ENCODE results near the gene CDCA4.

CDCA4 gene

GRCh38 chr14:104964546-104964945 is 56.3 kb downstream of the CDCA4 start:
- Histone ChIP-seq H3K27ac (ENCODE audit: low read depth, low read length) (no peak overlapping the region), H3K27me3 (ENCODE audit: control insufficient read depth in 5 of 5, insufficient read depth in 4 of 5, low read length in 5 of 5) (peaks cover 20 to 34% (median 29%) of the 10 kb centered on the region in 5 donors), H3K4me1 (ENCODE audit: control insufficient read depth in 5 of 5, insufficient read depth in 5 of 5, low read length in 5 of 5) (peaks cover 0 to 25% (median 18%) of the 10 kb centered on the region in 5 donors)

More at GRCh38 chr14:104964546-104964945, 56.3 kb downstream of the CDCA4 start:
- Histone ChIP-seq H3K36me3 (ENCODE audit: control insufficient read depth in 5 of 5, insufficient read depth in 5 of 5, low read length in 5 of 5) (no peaks in the 10 kb centered on the region), H3K9me3 (ENCODE audit: control insufficient read depth in 5 of 5, low read length in 5 of 5) (no peaks in the 10 kb centered on the region), H3K4me3 (ENCODE audit: low read depth in 1 of 5, low read length in 5 of 5) (no peak overlapping the region), H3K9ac (ENCODE audit: low read length in 5 of 5) (no peak overlapping the region)
